Activated CD4-positive, CD25-positive, alpha-beta regulatory T cell treated with anti-CD3 and anti-CD28 coated beads, Interleukin-2, amount 50 U/mL, for 72 hours (primary cell): ENCODE results near the gene BTF3.

Experiments used
- DNase-seq: peaks from one replicate; pipeline ENCODE4 v3.0.0; 2021

The BTF3 gene

GRCh38 chr5:73525606-73526203 is 27.5 kb downstream of the BTF3 start:
- DNase-seq = no peak

- no peak for DNase-seq
Measured at GRCh38 chr5:73528248-73528647, 30.0 kb downstream of the BTF3 start.

GRCh38 chr5:73529081-73529480 is 30.8 kb downstream of the BTF3 start:
- no peak for DNase-seq

- no peak for DNase-seq
Measured at GRCh38 chr5:73531356-73531755, 33.1 kb downstream of the BTF3 start.

GRCh38 chr5:73532195-73532594 is 34.0 kb downstream of the BTF3 start:
- no peak for DNase-seq

- DNase-seq = no peak
Measured at GRCh38 chr5:73534011-73534644, 35.9 kb downstream of the BTF3 start.

GRCh38 chr5:73534971-73535370 is 36.7 kb downstream of the BTF3 start:
- no peak for DNase-seq

DNA sequence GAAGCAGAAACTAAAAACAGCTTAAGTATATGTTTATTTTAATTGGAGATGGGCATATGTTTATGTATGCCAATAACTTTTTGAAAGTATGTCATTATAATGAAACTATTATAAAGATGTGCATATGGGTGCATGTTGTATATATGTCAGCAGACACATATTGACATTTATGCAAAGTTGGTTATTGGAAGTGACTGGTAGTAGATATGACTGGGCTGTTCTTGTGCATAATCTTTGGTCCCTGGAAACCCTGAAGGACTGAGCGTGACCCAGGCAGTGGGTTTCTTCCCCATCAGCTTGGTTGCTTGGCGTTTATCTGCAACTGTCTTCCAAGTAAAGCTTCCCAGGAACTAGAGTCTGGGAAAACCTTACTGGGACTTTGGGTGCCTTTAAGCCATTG is 41.5 kb downstream of the BTF3 start:
- no peak for DNase-seq

DNA sequence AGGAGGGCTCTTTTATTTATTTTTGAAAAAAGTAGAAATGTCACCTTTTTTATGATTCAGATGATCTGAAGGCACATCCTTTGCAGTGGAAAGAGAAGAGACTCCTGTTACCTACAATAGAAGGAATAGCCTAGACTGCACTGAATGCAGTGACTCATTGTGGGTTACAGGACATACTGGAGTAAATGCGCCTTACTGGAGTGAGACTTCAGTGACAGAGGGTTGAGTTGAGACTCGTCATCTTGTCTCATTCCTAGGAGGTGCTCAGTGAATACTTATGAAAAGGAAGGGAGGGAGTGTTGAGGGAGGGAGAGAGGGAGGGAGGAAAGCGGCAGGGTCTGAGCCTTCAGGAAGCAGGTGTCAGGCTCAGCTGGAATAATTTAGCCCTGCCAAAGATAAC is 42.0 kb downstream of the BTF3 start:
- DNase-seq = no peak

DNA sequence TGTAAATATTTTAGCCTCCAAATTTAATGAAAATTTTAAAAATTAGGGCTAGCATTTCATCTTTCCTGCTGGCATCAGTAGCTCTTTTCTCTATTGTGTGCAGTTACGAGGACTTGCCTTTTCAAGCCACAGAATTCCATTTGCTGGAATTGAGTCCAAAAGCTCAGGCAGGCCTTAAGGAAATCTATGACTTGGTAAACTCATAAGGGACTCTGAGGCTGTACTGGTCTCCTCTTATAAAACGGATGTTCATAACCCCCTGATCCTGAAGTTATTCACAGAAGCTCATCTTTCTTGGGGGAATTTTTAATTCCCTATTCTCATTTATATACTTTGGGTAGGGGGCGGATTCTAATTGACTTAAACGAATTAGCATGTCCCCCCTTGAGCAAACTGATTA is 43.8 kb downstream of the BTF3 start:
- DNase-seq = no peak

DNA sequence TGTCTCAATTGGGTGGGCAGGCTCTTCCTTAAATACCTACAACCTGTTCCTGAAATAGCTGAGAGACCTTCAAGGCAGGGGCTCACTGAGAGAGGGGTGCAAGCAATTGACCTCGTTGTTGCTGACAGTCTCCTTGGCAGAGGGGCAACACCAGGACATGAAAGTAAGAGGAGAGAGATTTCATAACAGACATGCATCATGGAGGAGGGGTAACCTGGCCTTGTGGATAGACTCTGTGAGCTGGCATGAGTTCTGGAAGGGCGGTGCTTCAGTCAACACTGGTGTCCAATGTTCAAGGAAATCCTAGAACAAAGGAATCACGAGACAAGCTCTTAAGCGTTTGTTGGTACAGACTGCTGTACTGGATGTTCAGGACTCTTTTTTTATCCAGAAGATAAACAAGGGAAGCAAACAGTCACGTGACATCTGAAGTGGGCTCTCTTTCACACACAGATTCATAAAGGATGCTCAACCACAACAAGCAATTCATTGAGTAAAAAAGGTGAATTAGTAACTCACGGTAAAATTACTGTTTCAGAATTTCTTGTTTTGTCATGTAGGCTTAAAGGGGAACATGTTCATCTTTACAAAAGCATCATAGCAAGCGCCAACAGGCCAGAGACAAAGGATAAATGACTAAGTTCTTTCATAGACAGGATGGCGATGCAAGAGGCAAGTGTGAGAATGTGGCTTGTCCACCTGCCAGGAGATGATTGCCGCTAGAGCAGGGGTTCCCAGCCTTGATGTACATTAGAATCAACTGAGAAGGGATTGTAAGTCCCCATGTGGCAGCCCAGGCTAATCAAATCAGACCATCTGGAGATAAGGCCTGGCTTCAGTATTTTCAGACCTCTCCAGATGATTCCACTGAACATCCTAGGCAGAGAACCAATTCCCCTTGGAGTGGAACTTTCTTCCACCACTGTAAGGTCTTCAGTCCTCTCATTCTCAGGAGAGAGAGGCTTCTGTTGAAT is 46.5 kb downstream of the BTF3 start:
- no peak for DNase-seq

DNA sequence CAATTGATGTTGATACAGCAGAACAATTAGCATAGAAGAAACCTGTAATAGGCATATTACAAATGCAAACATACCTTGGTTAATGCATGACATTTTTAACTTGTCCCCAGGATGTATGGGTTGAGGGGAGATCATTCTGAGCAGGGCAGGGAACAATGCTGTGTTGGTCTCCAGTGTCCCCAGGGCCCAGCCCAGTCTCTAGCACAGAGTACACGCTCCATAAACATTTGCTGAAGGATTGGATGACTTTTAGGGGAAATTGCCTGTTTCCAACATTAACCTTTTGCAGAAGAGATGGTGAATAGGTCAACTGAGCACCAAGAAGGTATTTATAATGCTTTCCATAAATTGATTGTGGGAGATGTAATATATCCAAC is 47.1 kb downstream of the BTF3 start:
- no peak for DNase-seq

DNA sequence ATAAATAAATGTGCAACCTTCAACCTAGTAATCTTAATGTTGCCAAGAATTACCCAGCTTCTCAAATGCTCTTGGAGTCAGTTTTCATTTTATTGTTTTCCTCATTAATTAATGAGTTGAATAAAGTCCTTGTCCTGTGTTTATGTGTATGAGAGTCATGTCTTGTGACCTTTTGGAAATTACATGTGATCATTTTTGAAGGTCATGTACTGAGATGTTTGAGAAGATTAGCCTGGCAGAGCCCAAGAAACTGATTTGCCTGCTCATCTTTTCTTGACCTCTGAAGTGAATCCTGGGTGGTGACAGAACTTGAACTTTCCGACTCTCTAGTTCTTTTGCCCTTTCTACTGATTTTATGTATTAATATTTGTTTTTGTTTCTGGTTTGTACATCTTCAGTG is 51.8 kb downstream of the BTF3 start:
- DNase-seq = no peak

DNA sequence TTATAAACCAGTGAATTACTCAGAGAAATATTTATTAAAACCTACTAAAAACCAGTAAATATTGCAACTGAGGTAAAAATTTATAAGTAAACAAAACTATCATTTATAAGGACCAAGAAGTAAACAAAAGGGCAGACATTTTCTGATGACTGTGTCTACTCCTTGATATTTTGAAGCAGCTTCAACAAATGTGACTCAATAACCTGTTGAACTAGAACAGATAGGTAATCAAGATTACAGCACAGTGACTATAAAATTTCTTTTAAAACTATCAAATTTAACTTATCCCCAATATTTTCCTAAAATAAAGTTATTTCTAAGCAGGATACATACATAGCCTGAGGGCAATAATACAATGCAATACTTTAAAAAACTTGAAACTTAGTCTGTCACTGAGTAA is 54.4 kb downstream of the BTF3 start:
- no peak for DNase-seq
